Measurements from ENCODE around the gene THOC5. TPM values are rescaled to one million over a fixed set of nuclear protein-coding genes. Genes with fewer than 3 reads are reported as not detected.

THOC5 gene
- total RNA-seq, 1 experiment from 2014 or later, result 74.6 TPM

- Histone ChIP-seq H3K4me3 (ENCODE audit: low read depth, low read length) (peak overlapping the region; percentile 50), H3K9me3 (no peaks in the 10 kb centered on the region), H3K36me3 (ENCODE audit: control insufficient read depth, insufficient read depth, low read length) (peaks cover 5% of the 10 kb centered on the region), H3K27me3 (replicated peaks; ENCODE audit: control insufficient read depth, insufficient read depth, low read length) (no peaks in the 10 kb centered on the region), H3K4me1 (peaks cover 25% of the 10 kb centered on the region)
- Mint-ChIP-seq H3K27ac (ENCODE audit: unreplicated experiment) (peak overlapping the region; percentile 97), H3K36me3 (ENCODE audit: insufficient read depth, unreplicated experiment) (peaks cover 30% of the 10 kb centered on the region), H3K4me3 (ENCODE audit: unreplicated experiment) (peak overlapping the region; percentile 100), H3K27me3 (ENCODE audit: insufficient read depth, unreplicated experiment) (no peaks in the 10 kb centered on the region), H3K4me1 (ENCODE audit: low read depth, unreplicated experiment) (peaks cover 17% of the 10 kb centered on the region), H3K9me3 (ENCODE audit: unreplicated experiment) (no peaks in the 10 kb centered on the region)
- ChIA-PET CTCF (interaction anchor here (0.6 kb wide), 1 partner anchor 45 kb away, joined by 3 read pairs; no protein-coding TSS in a partner anchor), POLR2A (no interaction called here)
- TF ChIP-seq CTCF (IDR thresholded peaks at IDR 0.05; ENCODE audit: insufficient read depth in 1 of 2, low read depth in 1 of 2, low read length in 1 of 2, severe bottlenecking in 1 of 2, unreplicated experiment in 1 of 2), result no peak
- BruUV-seq (replicated peaks), result no TSS peak
- intact Hi-C loops (cut with micrococcal nuclease; ENCODE audit: unreplicated experiment), result no loop called here
- peak; percentile 69 to 78 for DNase-seq
Measured at GRCh38 chr22:29581799-29582198, 28.2 kb upstream of the THOC5 start.

- no peak for TF ChIP-seq CTCF (IDR thresholded peaks at IDR 0.05; ENCODE audit: insufficient read depth in 1 of 2, low read depth in 1 of 2, low read length in 1 of 2, severe bottlenecking in 1 of 2, unreplicated experiment in 1 of 2)
- H3K4me1 ChIP-seq, result peaks cover 40% of the 10 kb centered on the region
- Mint-ChIP-seq H3K4me1 (ENCODE audit: low read depth, unreplicated experiment) (peaks cover 17% of the 10 kb centered on the region), H3K9me3 (ENCODE audit: unreplicated experiment) (no peaks in the 10 kb centered on the region), H3K36me3 (ENCODE audit: insufficient read depth, unreplicated experiment) (peaks cover 32% of the 10 kb centered on the region), H3K27me3 (ENCODE audit: insufficient read depth, unreplicated experiment) (no peaks in the 10 kb centered on the region), H3K27ac (ENCODE audit: unreplicated experiment) (peak overlapping the region; percentile 97), H3K4me3 (ENCODE audit: unreplicated experiment) (peak overlapping the region; percentile 100)
- peaks cover 5% of the 10 kb centered on the region for H3K36me3 ChIP-seq (ENCODE audit: control insufficient read depth, insufficient read depth, low read length)
- DNase-seq, result peak; percentile 58 to 60
- H3K4me3 ChIP-seq (ENCODE audit: low read depth, low read length), result peak overlapping the region; percentile 50
- CTCF ChIA-PET, result interaction anchor here (0.5 to 1.3 kb wide), 3 partner anchors 27 to 1560 kb away, joined by 3 to 7 read pairs (median 4); partner anchors contain the start of gene THOC5
- no peaks in the 10 kb centered on the region for H3K9me3 ChIP-seq
- no peaks in the 10 kb centered on the region for H3K27me3 ChIP-seq (replicated peaks; ENCODE audit: control insufficient read depth, insufficient read depth, low read length)
- BruUV-seq (replicated peaks), result TSS peak; percentile 46
- intact Hi-C loops (cut with micrococcal nuclease; ENCODE audit: unreplicated experiment), result no loop called here
- POLR2A ChIA-PET, result interaction anchor here (0.6 to 1.6 kb wide), 2 partner anchors 27 to 1710 kb away, joined by 7 to 11 read pairs; partner anchors contain the start of gene THOC5
Measured at GRCh38 chr22:29580200-29580810, 26.7 kb upstream of the THOC5 start.

GRCh38 chr22:29578462-29579200 lies 25.1 kb upstream of the THOC5 start:
- Histone ChIP-seq H3K27me3 (replicated peaks; ENCODE audit: control insufficient read depth, insufficient read depth, low read length) (no peaks in the 10 kb centered on the region), H3K9me3 (no peaks in the 10 kb centered on the region), H3K4me3 (ENCODE audit: low read depth, low read length) (no peak overlapping the region), H3K36me3 (ENCODE audit: control insufficient read depth, insufficient read depth, low read length) (peaks cover 5% of the 10 kb centered on the region), H3K4me1 (peaks cover 52% of the 10 kb centered on the region)
- no peak for TF ChIP-seq CTCF (IDR thresholded peaks at IDR 0.05; ENCODE audit: insufficient read depth in 1 of 2, low read depth in 1 of 2, low read length in 1 of 2, severe bottlenecking in 1 of 2, unreplicated experiment in 1 of 2)
- Mint-ChIP-seq H3K27ac (ENCODE audit: unreplicated experiment) (no peak overlapping the region), H3K36me3 (ENCODE audit: insufficient read depth, unreplicated experiment) (peaks cover 44% of the 10 kb centered on the region), H3K9me3 (ENCODE audit: unreplicated experiment) (no peaks in the 10 kb centered on the region), H3K27me3 (ENCODE audit: insufficient read depth, unreplicated experiment) (no peaks in the 10 kb centered on the region), H3K4me1 (ENCODE audit: low read depth, unreplicated experiment) (peaks cover 17% of the 10 kb centered on the region), H3K4me3 (ENCODE audit: unreplicated experiment) (no peak overlapping the region)
- DNase-seq, result no peak
- ChIA-PET CTCF (no interaction called here), POLR2A (no interaction called here)
- intact Hi-C loops (cut with micrococcal nuclease; ENCODE audit: unreplicated experiment), result no loop called here
- no TSS peak for BruUV-seq (replicated peaks)
